ENCODE data around the gene SCTR.

Gene SCTR

DNA sequence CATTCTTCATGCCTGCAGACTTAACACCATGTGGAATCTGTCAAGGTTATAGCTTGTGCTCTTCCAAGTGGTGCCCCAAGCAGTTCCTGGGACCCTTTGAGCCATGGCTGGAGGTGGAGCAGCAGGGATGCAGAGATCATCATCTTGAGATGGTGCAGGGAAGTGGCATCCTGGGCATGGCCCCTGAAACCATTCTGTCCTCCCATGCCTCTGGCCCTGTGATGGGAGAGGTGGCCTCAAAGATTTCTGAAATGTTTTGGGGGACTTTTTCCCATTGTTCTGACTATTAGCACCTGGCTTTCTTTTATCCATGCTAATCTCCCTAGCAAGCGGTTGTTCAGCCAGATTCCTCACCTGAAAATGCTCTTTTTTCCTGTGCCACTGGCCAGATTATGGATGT is 103.0 kb downstream of the SCTR start:
- Histone ChIP-seq H3K4me3 (ENCODE audit: low read depth in 1 of 5, low read length in 5 of 5) (peak overlapping the region in 1 of 5 donors; percentile 25), H3K9me3 (ENCODE audit: control insufficient read depth in 5 of 5, low read length in 5 of 5) (no peaks in the 10 kb centered on the region), H3K27me3 (ENCODE audit: control insufficient read depth in 5 of 5, insufficient read depth in 4 of 5, low read length in 5 of 5) (no peaks in the 10 kb centered on the region), H3K9ac (ENCODE audit: low read length in 5 of 5) (no peak overlapping the region), H3K4me1 (ENCODE audit: control insufficient read depth in 5 of 5, insufficient read depth in 5 of 5, low read length in 5 of 5) (peaks cover 6 to 52% (median 37%) of the 10 kb centered on the region in 5 donors), H3K27ac (ENCODE audit: low read depth, low read length) (peak overlapping the region; percentile 82), H3K36me3 (ENCODE audit: control insufficient read depth in 5 of 5, insufficient read depth in 5 of 5, low read length in 5 of 5) (no peaks in the 10 kb centered on the region)

- peak overlapping the region in 1 of 5 donors; percentile 36 for H3K9ac ChIP-seq (ENCODE audit: low read length in 5 of 5)
- H3K4me3 ChIP-seq (ENCODE audit: low read depth in 1 of 5, low read length in 5 of 5): peak overlapping the region in 1 of 5 donors; percentile 10
- H3K27ac ChIP-seq (ENCODE audit: low read depth, low read length): peak overlapping the region; percentile 82
- no peaks in the 10 kb centered on the region for H3K27me3 ChIP-seq (ENCODE audit: control insufficient read depth in 5 of 5, insufficient read depth in 4 of 5, low read length in 5 of 5)
- H3K4me1 ChIP-seq (ENCODE audit: control insufficient read depth in 5 of 5, insufficient read depth in 5 of 5, low read length in 5 of 5): peaks cover 0 to 39% (median 24%) of the 10 kb centered on the region in 5 donors
- no peaks in the 10 kb centered on the region for H3K36me3 ChIP-seq (ENCODE audit: control insufficient read depth in 5 of 5, insufficient read depth in 5 of 5, low read length in 5 of 5)
- H3K9me3 ChIP-seq (ENCODE audit: control insufficient read depth in 5 of 5, low read length in 5 of 5): no peaks in the 10 kb centered on the region
Measured at GRCh38 chr2:119419803-119420508, 104.3 kb downstream of the SCTR start.

GRCh38 chr2:119419065-119419464 is 105.2 kb downstream of the SCTR start:
- Histone ChIP-seq H3K4me1 (ENCODE audit: control insufficient read depth in 5 of 5, insufficient read depth in 5 of 5, low read length in 5 of 5) (peaks cover 0 to 39% (median 24%) of the 10 kb centered on the region in 5 donors), H3K27ac (ENCODE audit: low read depth, low read length) (peak overlapping the region; percentile 82), H3K4me3 (ENCODE audit: low read depth in 1 of 5, low read length in 5 of 5) (no peak overlapping the region), H3K9me3 (ENCODE audit: control insufficient read depth in 5 of 5, low read length in 5 of 5) (no peaks in the 10 kb centered on the region), H3K9ac (ENCODE audit: low read length in 5 of 5) (no peak overlapping the region), H3K27me3 (ENCODE audit: control insufficient read depth in 5 of 5, insufficient read depth in 4 of 5, low read length in 5 of 5) (no peaks in the 10 kb centered on the region), H3K36me3 (ENCODE audit: control insufficient read depth in 5 of 5, insufficient read depth in 5 of 5, low read length in 5 of 5) (no peaks in the 10 kb centered on the region)

DNA sequence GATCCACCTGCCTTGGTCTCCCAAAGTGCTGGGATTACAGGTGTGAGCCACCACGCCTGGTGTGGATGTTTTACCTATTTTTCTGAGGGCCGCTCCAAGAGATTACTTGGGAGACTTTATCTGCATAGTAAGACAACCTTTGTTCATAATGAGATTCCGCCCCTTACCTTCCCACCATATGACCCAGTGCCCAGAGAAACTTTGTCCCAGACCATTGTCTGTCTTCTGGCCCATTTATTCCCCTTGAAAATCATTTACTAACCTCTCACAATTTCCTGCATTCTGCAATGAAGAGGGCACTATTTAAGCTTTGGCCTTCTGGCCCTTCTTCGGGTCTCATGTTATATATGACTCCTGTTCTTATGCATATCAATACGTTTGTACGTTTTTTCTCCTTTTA is 106.4 kb downstream of the SCTR start:
- no peak overlapping the region for H3K27ac ChIP-seq (ENCODE audit: low read depth, low read length)
- H3K9me3 ChIP-seq (ENCODE audit: control insufficient read depth in 5 of 5, low read length in 5 of 5): no peaks in the 10 kb centered on the region
- peaks cover 0 to 39% (median 24%) of the 10 kb centered on the region in 5 donors for H3K4me1 ChIP-seq (ENCODE audit: control insufficient read depth in 5 of 5, insufficient read depth in 5 of 5, low read length in 5 of 5)
- H3K4me3 ChIP-seq (ENCODE audit: low read depth in 1 of 5, low read length in 5 of 5): no peak overlapping the region
- no peaks in the 10 kb centered on the region for H3K36me3 ChIP-seq (ENCODE audit: control insufficient read depth in 5 of 5, insufficient read depth in 5 of 5, low read length in 5 of 5)
- H3K27me3 ChIP-seq (ENCODE audit: control insufficient read depth in 5 of 5, insufficient read depth in 4 of 5, low read length in 5 of 5): no peaks in the 10 kb centered on the region
- H3K9ac ChIP-seq (ENCODE audit: low read length in 5 of 5): no peak overlapping the region

- Histone ChIP-seq H3K4me3 (ENCODE audit: low read depth in 1 of 5, low read length in 5 of 5) (no peak overlapping the region), H3K4me1 (ENCODE audit: control insufficient read depth in 5 of 5, insufficient read depth in 5 of 5, low read length in 5 of 5) (peaks cover 0 to 32% (median 22%) of the 10 kb centered on the region in 5 donors), H3K27ac (ENCODE audit: low read depth, low read length) (no peak overlapping the region), H3K36me3 (ENCODE audit: control insufficient read depth in 5 of 5, insufficient read depth in 5 of 5, low read length in 5 of 5) (no peaks in the 10 kb centered on the region), H3K9ac (ENCODE audit: low read length in 5 of 5) (no peak overlapping the region), H3K9me3 (ENCODE audit: control insufficient read depth in 5 of 5, low read length in 5 of 5) (no peaks in the 10 kb centered on the region), H3K27me3 (ENCODE audit: control insufficient read depth in 5 of 5, insufficient read depth in 4 of 5, low read length in 5 of 5) (no peaks in the 10 kb centered on the region)
Measured at GRCh38 chr2:119416299-119416923, 107.9 kb downstream of the SCTR start.

DNA sequence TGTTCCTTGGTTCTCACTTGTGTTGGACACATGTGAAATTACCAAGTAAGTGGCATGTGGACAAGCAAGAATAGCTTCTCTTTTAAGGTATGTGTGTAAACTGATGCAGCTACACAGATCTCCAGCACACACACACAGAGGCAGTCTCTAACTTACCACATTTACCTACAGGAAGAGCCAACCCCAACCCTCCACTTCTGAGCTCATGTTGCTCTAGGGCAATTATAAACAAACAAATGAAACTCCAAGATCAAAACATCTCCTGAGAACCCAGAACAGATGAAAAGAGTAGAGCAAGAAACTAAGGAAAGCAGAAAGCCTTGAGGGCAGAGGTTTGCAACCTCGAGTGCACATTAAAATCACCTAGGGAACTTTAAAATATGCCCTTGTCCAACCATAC is 108.7 kb downstream of the SCTR start:
- Histone ChIP-seq H3K4me1 (ENCODE audit: control insufficient read depth in 5 of 5, insufficient read depth in 5 of 5, low read length in 5 of 5) (peaks cover 0 to 24% (median 14%) of the 10 kb centered on the region in 5 donors), H3K27me3 (ENCODE audit: control insufficient read depth in 5 of 5, insufficient read depth in 4 of 5, low read length in 5 of 5) (no peaks in the 10 kb centered on the region), H3K4me3 (ENCODE audit: low read depth in 1 of 5, low read length in 5 of 5) (no peak overlapping the region), H3K9me3 (ENCODE audit: control insufficient read depth in 5 of 5, low read length in 5 of 5) (no peaks in the 10 kb centered on the region), H3K36me3 (ENCODE audit: control insufficient read depth in 5 of 5, insufficient read depth in 5 of 5, low read length in 5 of 5) (no peaks in the 10 kb centered on the region), H3K27ac (ENCODE audit: low read depth, low read length) (no peak overlapping the region), H3K9ac (ENCODE audit: low read length in 5 of 5) (no peak overlapping the region)

DNA sequence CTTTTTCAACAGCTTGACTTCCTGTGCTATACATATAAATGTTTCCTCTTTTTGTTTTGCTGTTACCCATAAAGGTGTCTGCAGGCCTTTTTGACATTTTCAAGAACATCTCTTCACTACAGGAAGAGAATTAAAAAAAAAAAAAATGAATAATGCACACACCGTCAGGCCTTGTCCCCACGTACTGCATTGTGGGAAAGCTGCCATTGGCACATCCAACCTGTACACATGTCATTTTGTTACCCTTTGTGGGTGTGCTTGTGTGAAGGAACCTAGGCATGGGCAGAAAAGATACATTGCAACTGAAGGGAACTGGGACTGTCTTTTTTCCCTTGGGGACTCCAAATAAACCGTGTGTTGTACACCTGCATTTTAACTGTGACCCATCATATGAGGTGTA is 109.4 kb downstream of the SCTR start:
- H3K9me3 ChIP-seq (ENCODE audit: control insufficient read depth in 5 of 5, low read length in 5 of 5): no peaks in the 10 kb centered on the region
- no peaks in the 10 kb centered on the region for H3K27me3 ChIP-seq (ENCODE audit: control insufficient read depth in 5 of 5, insufficient read depth in 4 of 5, low read length in 5 of 5)
- no peaks in the 10 kb centered on the region for H3K36me3 ChIP-seq (ENCODE audit: control insufficient read depth in 5 of 5, insufficient read depth in 5 of 5, low read length in 5 of 5)
- peaks cover 0 to 17% (median 7%) of the 10 kb centered on the region in 5 donors for H3K4me1 ChIP-seq (ENCODE audit: control insufficient read depth in 5 of 5, insufficient read depth in 5 of 5, low read length in 5 of 5)
- no peak overlapping the region for H3K4me3 ChIP-seq (ENCODE audit: low read depth in 1 of 5, low read length in 5 of 5)
- no peak overlapping the region for H3K9ac ChIP-seq (ENCODE audit: low read length in 5 of 5)
- no peak overlapping the region for H3K27ac ChIP-seq (ENCODE audit: low read depth, low read length)

- Histone ChIP-seq H3K36me3 (ENCODE audit: control insufficient read depth in 5 of 5, insufficient read depth in 5 of 5, low read length in 5 of 5) (no peaks in the 10 kb centered on the region), H3K4me1 (ENCODE audit: control insufficient read depth in 5 of 5, insufficient read depth in 5 of 5, low read length in 5 of 5) (peaks cover 4 to 11% (median 7%) of the 10 kb centered on the region in 5 donors), H3K9me3 (ENCODE audit: control insufficient read depth in 5 of 5, low read length in 5 of 5) (peaks cover 0 to 3% (median 0%) of the 10 kb centered on the region in 5 donors), H3K27ac (ENCODE audit: low read depth, low read length) (no peak overlapping the region), H3K27me3 (ENCODE audit: control insufficient read depth in 5 of 5, insufficient read depth in 4 of 5, low read length in 5 of 5) (no peaks in the 10 kb centered on the region), H3K4me3 (ENCODE audit: low read depth in 1 of 5, low read length in 5 of 5) (no peak overlapping the region), H3K9ac (ENCODE audit: low read length in 5 of 5) (no peak overlapping the region)
Measured at GRCh38 chr2:119409506-119409905, 114.8 kb downstream of the SCTR start.

- Histone ChIP-seq H3K4me3 (ENCODE audit: low read depth in 1 of 5, low read length in 5 of 5) (peak overlapping the region; percentile 5 to 38 (median 32)), H3K9ac (ENCODE audit: low read length in 5 of 5) (peak overlapping the region in 2 of 5 donors; percentile 21 to 71), H3K27ac (ENCODE audit: low read depth, low read length) (peak overlapping the region; percentile 62), H3K9me3 (ENCODE audit: control insufficient read depth in 5 of 5, low read length in 5 of 5) (peaks cover 0 to 3% (median 0%) of the 10 kb centered on the region in 5 donors), H3K4me1 (ENCODE audit: control insufficient read depth in 5 of 5, insufficient read depth in 5 of 5, low read length in 5 of 5) (peaks cover 4 to 15% (median 9%) of the 10 kb centered on the region in 5 donors), H3K36me3 (ENCODE audit: control insufficient read depth in 5 of 5, insufficient read depth in 5 of 5, low read length in 5 of 5) (no peaks in the 10 kb centered on the region), H3K27me3 (ENCODE audit: control insufficient read depth in 5 of 5, insufficient read depth in 4 of 5, low read length in 5 of 5) (no peaks in the 10 kb centered on the region)
Measured at GRCh38 chr2:119408221-119408619, 116.1 kb downstream of the SCTR start.
